Ovary (tissue), 3 donors: Measurements from ENCODE around the gene APOA4.

Experiments used
- POLR2A ChIP-seq: fragments of 450-650 bp; IDR thresholded peaks from one replicate; pipeline ENCODE4 v1.6.1; 2017; ENCODE audit warnings: antibody characterized with exemption, mild to moderate bottlenecking, moderate library complexity
- TF ChIP-seq, protein P1 (sequence below), 3 donors: fragments of 450-650 bp in 2 of 3; fragments of 200-600 bp in 1 of 3; IDR thresholded peaks; one replicate each; pipeline versions ENCODE4 v1.5.1 to v1.8.0; 2016 to 2022; ENCODE audit warnings: antibody characterized with exemption in 3 of 3, mild to moderate bottlenecking in 1 of 3
- donor health status: DM: no; HTN: no; CAD: no.

DNA sequence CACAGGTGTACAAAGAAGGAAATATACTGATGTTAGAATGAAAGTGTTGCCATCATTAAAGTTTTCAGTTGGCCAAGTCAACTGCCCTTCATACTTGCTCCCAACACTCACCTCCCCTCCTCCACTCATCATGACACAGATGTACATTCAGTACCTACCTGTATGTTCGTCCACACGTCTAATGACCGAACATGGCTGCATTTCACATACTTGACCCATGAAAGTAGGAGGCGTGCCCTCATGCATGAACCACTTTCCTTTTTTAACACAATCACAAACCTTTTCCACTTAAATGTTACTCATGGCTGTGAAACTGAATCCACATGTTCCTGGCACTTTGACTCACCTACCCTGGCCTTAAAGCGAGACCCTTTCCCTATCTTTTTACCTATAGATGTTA is 47.1 kb downstream of the APOA4 start:
- no peak for TF ChIP-seq POLR2A
- TF ChIP-seq, protein P1, sequence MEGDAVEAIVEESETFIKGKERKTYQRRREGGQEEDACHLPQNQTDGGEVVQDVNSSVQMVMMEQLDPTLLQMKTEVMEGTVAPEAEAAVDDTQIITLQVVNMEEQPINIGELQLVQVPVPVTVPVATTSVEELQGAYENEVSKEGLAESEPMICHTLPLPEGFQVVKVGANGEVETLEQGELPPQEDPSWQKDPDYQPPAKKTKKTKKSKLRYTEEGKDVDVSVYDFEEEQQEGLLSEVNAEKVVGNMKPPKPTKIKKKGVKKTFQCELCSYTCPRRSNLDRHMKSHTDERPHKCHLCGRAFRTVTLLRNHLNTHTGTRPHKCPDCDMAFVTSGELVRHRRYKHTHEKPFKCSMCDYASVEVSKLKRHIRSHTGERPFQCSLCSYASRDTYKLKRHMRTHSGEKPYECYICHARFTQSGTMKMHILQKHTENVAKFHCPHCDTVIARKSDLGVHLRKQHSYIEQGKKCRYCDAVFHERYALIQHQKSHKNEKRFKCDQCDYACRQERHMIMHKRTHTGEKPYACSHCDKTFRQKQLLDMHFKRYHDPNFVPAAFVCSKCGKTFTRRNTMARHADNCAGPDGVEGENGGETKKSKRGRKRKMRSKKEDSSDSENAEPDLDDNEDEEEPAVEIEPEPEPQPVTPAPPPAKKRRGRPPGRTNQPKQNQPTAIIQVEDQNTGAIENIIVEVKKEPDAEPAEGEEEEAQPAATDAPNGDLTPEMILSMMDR (IDR thresholded peaks at IDR 0.05): no peak
